GM23338 (cell line): ENCODE data around the gene GPR171.

Experiments used
- CREB1 ChIP-seq: fragments of 250-450 bp; sonication (Bioruptor Pico); IDR thresholded peaks from 2 replicates; pipeline ENCODE4 v1.5.0; 2020; ENCODE audit warnings: low read depth, mild to moderate bottlenecking, moderate library complexity
- EZH2 ChIP-seq: fragments of 200-600 bp; sonication (generic); IDR thresholded peaks from one replicate; pipeline ENCODE4 v1.8.0; 2017; ENCODE audit warnings: antibody characterized with exemption, mild to moderate bottlenecking, low read depth; ENCODE audit not compliant: unreplicated experiment
- EZH2phosphoT487 ChIP-seq: fragments of 200-600 bp; sonication (generic); IDR thresholded peaks from one replicate; pipeline ENCODE4 v1.8.1; 2018; ENCODE audit warnings: antibody characterized with exemption; ENCODE audit not compliant: unreplicated experiment
- POLR2AphosphoS5 ChIP-seq: IDR thresholded peaks from 2 replicates; pipeline ENCODE4 v1.6.1; 2016; ENCODE audit warnings: antibody characterized with exemption, low read depth
- TF ChIP-seq, protein P1 (sequence below), 2 experiments: fragments of 200-600 bp in 1 of 2; sonication (generic) in 1 of 2; conservative IDR thresholded peaks; 2 replicates each; pipeline versions ENCODE4 v1.5.1 to v1.6.1; 2016 to 2017; ENCODE audit warnings: antibody characterized with exemption in 2 of 2, low read depth in 2 of 2, mild to moderate bottlenecking in 2 of 2, moderate library complexity in 1 of 2
- TF ChIP-seq, protein P2 (sequence below): IDR thresholded peaks from 2 replicates; pipeline ENCODE4 v1.6.1; 2016; ENCODE audit warnings: antibody characterized with exemption
- TF ChIP-seq, protein P3 (sequence below): IDR thresholded peaks from one replicate; pipeline ENCODE4 v1.6.1; 2018; ENCODE audit warnings: antibody characterized with exemption; ENCODE audit not compliant: unreplicated experiment

DNA sequence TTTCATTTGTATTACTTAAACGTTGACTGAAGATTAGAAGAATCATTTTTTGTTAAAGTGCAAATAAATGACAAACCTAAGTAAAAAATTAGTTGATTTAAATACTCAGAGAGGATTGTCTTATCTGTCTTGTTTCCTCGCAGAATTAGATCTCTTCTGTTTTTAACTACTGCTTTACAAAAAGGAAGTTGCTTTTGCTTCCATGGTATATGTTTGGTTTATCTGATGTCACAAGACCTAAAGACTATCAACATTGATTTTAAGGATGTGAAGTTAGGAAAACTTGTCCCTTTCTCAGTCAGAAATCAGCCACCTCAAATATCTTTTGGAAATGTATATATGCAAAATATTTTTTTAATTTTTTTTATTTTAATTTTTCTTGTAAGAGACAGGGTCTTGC is 28.7 kb downstream of the GPR171 start:
- TF ChIP-seq, protein P1, sequence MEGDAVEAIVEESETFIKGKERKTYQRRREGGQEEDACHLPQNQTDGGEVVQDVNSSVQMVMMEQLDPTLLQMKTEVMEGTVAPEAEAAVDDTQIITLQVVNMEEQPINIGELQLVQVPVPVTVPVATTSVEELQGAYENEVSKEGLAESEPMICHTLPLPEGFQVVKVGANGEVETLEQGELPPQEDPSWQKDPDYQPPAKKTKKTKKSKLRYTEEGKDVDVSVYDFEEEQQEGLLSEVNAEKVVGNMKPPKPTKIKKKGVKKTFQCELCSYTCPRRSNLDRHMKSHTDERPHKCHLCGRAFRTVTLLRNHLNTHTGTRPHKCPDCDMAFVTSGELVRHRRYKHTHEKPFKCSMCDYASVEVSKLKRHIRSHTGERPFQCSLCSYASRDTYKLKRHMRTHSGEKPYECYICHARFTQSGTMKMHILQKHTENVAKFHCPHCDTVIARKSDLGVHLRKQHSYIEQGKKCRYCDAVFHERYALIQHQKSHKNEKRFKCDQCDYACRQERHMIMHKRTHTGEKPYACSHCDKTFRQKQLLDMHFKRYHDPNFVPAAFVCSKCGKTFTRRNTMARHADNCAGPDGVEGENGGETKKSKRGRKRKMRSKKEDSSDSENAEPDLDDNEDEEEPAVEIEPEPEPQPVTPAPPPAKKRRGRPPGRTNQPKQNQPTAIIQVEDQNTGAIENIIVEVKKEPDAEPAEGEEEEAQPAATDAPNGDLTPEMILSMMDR (conservative IDR thresholded peaks at IDR 0.05; ENCODE audit: low read depth in 2 of 2) = no peak
- TF ChIP-seq EZH2phosphoT487 (no peak), EZH2 (no peak), POLR2AphosphoS5 (no peak), CREB1 (CRISPR knock-in tag) (no peak)
- TF ChIP-seq, protein P2, sequence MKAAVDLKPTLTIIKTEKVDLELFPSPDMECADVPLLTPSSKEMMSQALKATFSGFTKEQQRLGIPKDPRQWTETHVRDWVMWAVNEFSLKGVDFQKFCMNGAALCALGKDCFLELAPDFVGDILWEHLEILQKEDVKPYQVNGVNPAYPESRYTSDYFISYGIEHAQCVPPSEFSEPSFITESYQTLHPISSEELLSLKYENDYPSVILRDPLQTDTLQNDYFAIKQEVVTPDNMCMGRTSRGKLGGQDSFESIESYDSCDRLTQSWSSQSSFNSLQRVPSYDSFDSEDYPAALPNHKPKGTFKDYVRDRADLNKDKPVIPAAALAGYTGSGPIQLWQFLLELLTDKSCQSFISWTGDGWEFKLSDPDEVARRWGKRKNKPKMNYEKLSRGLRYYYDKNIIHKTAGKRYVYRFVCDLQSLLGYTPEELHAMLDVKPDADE = no peak
- TF ChIP-seq, protein P3, sequence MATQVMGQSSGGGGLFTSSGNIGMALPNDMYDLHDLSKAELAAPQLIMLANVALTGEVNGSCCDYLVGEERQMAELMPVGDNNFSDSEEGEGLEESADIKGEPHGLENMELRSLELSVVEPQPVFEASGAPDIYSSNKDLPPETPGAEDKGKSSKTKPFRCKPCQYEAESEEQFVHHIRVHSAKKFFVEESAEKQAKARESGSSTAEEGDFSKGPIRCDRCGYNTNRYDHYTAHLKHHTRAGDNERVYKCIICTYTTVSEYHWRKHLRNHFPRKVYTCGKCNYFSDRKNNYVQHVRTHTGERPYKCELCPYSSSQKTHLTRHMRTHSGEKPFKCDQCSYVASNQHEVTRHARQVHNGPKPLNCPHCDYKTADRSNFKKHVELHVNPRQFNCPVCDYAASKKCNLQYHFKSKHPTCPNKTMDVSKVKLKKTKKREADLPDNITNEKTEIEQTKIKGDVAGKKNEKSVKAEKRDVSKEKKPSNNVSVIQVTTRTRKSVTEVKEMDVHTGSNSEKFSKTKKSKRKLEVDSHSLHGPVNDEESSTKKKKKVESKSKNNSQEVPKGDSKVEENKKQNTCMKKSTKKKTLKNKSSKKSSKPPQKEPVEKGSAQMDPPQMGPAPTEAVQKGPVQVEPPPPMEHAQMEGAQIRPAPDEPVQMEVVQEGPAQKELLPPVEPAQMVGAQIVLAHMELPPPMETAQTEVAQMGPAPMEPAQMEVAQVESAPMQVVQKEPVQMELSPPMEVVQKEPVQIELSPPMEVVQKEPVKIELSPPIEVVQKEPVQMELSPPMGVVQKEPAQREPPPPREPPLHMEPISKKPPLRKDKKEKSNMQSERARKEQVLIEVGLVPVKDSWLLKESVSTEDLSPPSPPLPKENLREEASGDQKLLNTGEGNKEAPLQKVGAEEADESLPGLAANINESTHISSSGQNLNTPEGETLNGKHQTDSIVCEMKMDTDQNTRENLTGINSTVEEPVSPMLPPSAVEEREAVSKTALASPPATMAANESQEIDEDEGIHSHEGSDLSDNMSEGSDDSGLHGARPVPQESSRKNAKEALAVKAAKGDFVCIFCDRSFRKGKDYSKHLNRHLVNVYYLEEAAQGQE = no peak
